GM23338 (cell line): Measurements from ENCODE around the gene ADAT1. TPM values are rescaled to one million over a fixed set of nuclear protein-coding genes. Genes with fewer than 3 reads are reported as not detected.

ENCODE experiments used
- ATAC-seq: fragments of 200-7000 bp; cut with Tn5 transposase; 3 replicates; pipeline ENCODE4 v1.9.1; 2020
- DNase-seq: peaks from one replicate; pipeline ENCODE4 v3.0.0-alpha.2; 2015; ENCODE audit warnings: low spot score
- H2AFZ ChIP-seq: fragments of 200-600 bp; sonication (generic); 2 replicates; pipeline ENCODE4 v1.8.0; 2016; ENCODE audit warnings: antibody characterized with exemption, mild to moderate bottlenecking, moderate library complexity
- H3F3A ChIP-seq: fragments of 200-600 bp; sonication (generic); replicated peaks from 2 replicates; pipeline ENCODE4 v1.8.0; 2017; ENCODE audit warnings: antibody characterized with exemption, mixed run types, low read depth
- H3K27ac ChIP-seq: fragments of 200-600 bp; sonication (generic); 2 replicates; pipeline ENCODE4 v1.6.1; 2016; ENCODE audit warnings: low read depth
- H3K27me3 ChIP-seq: fragments of 200-600 bp; sonication (generic); 2 replicates; pipeline ENCODE4 v1.8.0; 2016; ENCODE audit warnings: mild to moderate bottlenecking, mixed run types, moderate library complexity; ENCODE audit not compliant: insufficient read depth
- H3K36me3 ChIP-seq: fragments of 200-600 bp; sonication (generic); 2 replicates; pipeline ENCODE4 v1.8.0; 2016; ENCODE audit warnings: mild to moderate bottlenecking; ENCODE audit not compliant: insufficient read depth
- H3K4me1 ChIP-seq: fragments of 200-600 bp; sonication (generic); 2 replicates; pipeline ENCODE4 v1.8.0; 2016; ENCODE audit warnings: mild to moderate bottlenecking, moderate library complexity; ENCODE audit not compliant: insufficient read depth
- H3K4me2 ChIP-seq: fragments of 200-600 bp; sonication (generic); 2 replicates; pipeline ENCODE4 v1.7.1; 2017; ENCODE audit warnings: mixed run types
- H3K4me3 ChIP-seq: fragments of 200-600 bp; sonication (generic); 2 replicates; pipeline ENCODE4 v1.6.1; 2016; ENCODE audit warnings: mixed run types
- H3K79me2 ChIP-seq: fragments of 200-600 bp; sonication (generic); replicated peaks from 2 replicates; pipeline ENCODE4 v1.8.0; 2017; ENCODE audit warnings: mild to moderate bottlenecking; ENCODE audit not compliant: insufficient read depth
- H3K9me2 ChIP-seq: fragments of 200-600 bp; sonication (generic); 2 replicates; pipeline ENCODE4 v1.8.0; 2017; ENCODE audit not compliant: insufficient read depth
- H4K20me1 ChIP-seq: fragments of 200-600 bp; sonication (generic); replicated peaks from 2 replicates; pipeline ENCODE4 v1.8.0; 2017; ENCODE audit warnings: mild to moderate bottlenecking; ENCODE audit not compliant: insufficient read depth
- H3K27ac Mint-ChIP-seq: 2 replicates; pipeline ENCODE4 v1.8.0; 2020; ENCODE audit warnings: inconsistent platforms, mild to moderate bottlenecking, moderate library complexity, mixed read lengths
- H3K27me3 Mint-ChIP-seq: 3 replicates; pipeline ENCODE4 v1.8.0; 2022; ENCODE audit warnings: low read depth, mild to moderate bottlenecking, moderate library complexity, mixed read lengths, inconsistent platforms; ENCODE audit not compliant: insufficient read depth, poor library complexity
- H3K36me3 Mint-ChIP-seq: 3 replicates; pipeline ENCODE4 v1.8.0; 2021; ENCODE audit warnings: low read depth, mild to moderate bottlenecking, inconsistent platforms, moderate library complexity, mixed read lengths
- H3K4me1 Mint-ChIP-seq: 3 replicates; pipeline ENCODE4 v1.8.0; 2020; ENCODE audit warnings: mild to moderate bottlenecking, inconsistent platforms, mixed read lengths
- H3K4me3 Mint-ChIP-seq: 3 replicates; pipeline ENCODE4 v1.8.0; 2021; ENCODE audit warnings: moderate library complexity, mild to moderate bottlenecking, inconsistent platforms, mixed read lengths
- H3K9me3 Mint-ChIP-seq: 3 replicates; pipeline ENCODE4 v1.8.0; 2020; ENCODE audit warnings: moderate library complexity, mild to moderate bottlenecking, inconsistent platforms, mixed read lengths
- CREB1 ChIP-seq: fragments of 250-450 bp; sonication (Bioruptor Pico); IDR thresholded peaks from 2 replicates; pipeline ENCODE4 v1.5.0; 2020; ENCODE audit warnings: low read depth, mild to moderate bottlenecking, moderate library complexity
- EZH2 ChIP-seq: fragments of 200-600 bp; sonication (generic); IDR thresholded peaks from one replicate; pipeline ENCODE4 v1.8.0; 2017; ENCODE audit warnings: antibody characterized with exemption, mild to moderate bottlenecking, low read depth; ENCODE audit not compliant: unreplicated experiment
- EZH2phosphoT487 ChIP-seq: fragments of 200-600 bp; sonication (generic); IDR thresholded peaks from one replicate; pipeline ENCODE4 v1.8.1; 2018; ENCODE audit warnings: antibody characterized with exemption; ENCODE audit not compliant: unreplicated experiment
- JUNB ChIP-seq: IDR thresholded peaks from one replicate; pipeline ENCODE4 v1.6.1; 2016; ENCODE audit warnings: antibody characterized with exemption; ENCODE audit not compliant: unreplicated experiment
- NANOG ChIP-seq: IDR thresholded peaks from 2 replicates; pipeline ENCODE4 v1.6.1; 2016; ENCODE audit warnings: antibody characterized with exemption, borderline replicate concordance
- POLR2AphosphoS5 ChIP-seq: IDR thresholded peaks from 2 replicates; pipeline ENCODE4 v1.6.1; 2016; ENCODE audit warnings: antibody characterized with exemption, low read depth
- STAT1 ChIP-seq: IDR thresholded peaks from one replicate; pipeline ENCODE4 v1.6.1; 2016; ENCODE audit warnings: antibody characterized with exemption; ENCODE audit not compliant: unreplicated experiment
- ZNF114 ChIP-seq: fragments of 250-450 bp; sonication (Bioruptor Pico); IDR thresholded peaks from 2 replicates; pipeline ENCODE4 v1.5.0; 2020; ENCODE audit warnings: mild to moderate bottlenecking, moderate library complexity
- ZNF331 ChIP-seq: fragments of 250-450 bp; sonication (Bioruptor Pico); IDR thresholded peaks from 2 replicates; pipeline ENCODE4 v1.5.0; 2020; ENCODE audit warnings: low read depth, mild to moderate bottlenecking, moderate library complexity
- polyA plus RNA-seq: library from polyadenylated mRNA; unstranded; fragments of >200 nt; fragmentation: Nextera tagmentation; extraction: Ambion mirVana; gene quantifications from 2 replicates; pipeline ENCODE4 v1.2.1, GENCODE V29; 2016
- total RNA-seq: library from RNA; depleted of rRNA; stranded (reverse); fragments of >200 nt; shearing (Covaris generic); gene quantifications from 2 replicates; pipeline ENCODE4 v1.2.3, GENCODE V29; 2014
- TF ChIP-seq, protein P1 (sequence below): fragments of 250-450 bp; sonication (Bioruptor Pico); IDR thresholded peaks from 2 replicates; pipeline ENCODE4 v1.5.0; 2020; ENCODE audit warnings: mild to moderate bottlenecking, moderate library complexity
- TF ChIP-seq, protein P2 (sequence below): IDR thresholded peaks from 2 replicates; pipeline ENCODE4 v1.6.1; 2016; ENCODE audit warnings: antibody characterized with exemption
- TF ChIP-seq, protein P3 (sequence below): IDR thresholded peaks from one replicate; pipeline ENCODE4 v1.6.1; 2018; ENCODE audit warnings: antibody characterized with exemption; ENCODE audit not compliant: unreplicated experiment
- TF ChIP-seq, protein P4 (sequence below), 2 experiments: fragments of 200-600 bp in 1 of 2; sonication (generic) in 1 of 2; conservative IDR thresholded peaks; 2 replicates each; pipeline versions ENCODE4 v1.5.1 to v1.6.1; 2016 to 2017; ENCODE audit warnings: antibody characterized with exemption in 2 of 2, low read depth in 2 of 2, mild to moderate bottlenecking in 2 of 2, moderate library complexity in 1 of 2

ADAT1 gene
- total and polyA plus RNA-seq, 2 experiments from 2014 or later = 17.4 to 53.6 TPM

DNA sequence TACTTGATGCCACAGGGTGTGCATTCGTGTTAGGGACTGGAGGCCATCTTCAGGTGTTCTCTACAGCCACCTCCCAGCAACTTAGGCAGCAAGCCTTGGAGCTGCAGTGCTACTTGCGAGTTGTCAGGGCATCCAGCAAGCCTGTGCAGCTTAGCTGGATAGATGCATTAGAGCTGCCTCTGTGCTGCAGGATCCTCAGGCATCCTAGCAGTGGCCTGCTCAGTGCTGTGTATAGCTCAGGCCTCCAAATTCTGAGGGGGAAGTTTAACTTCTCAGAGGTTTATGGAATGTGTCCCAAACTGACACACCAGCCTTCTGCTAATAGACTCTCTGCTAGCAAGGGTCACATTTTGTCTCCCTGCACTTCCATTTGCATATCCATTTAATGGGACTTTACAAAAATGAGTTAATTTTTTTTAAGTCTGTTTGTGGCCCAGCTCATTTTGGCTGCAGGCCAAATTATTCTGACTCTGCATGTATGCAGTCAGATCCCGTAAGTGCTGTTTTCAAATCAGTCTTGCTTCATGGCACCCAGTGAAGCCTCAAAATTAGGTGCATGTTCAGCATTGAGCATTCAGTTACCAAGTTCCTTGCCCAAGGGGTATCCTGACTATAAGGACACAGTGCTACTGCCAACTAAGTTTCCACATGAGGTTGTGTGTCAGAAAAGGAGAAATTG, 50.1 kb downstream of the ADAT1 start:
- peaks cover 18% of the 10 kb centered on the region for H3K4me1 ChIP-seq
- Mint-ChIP-seq H3K4me3 (no peak overlapping the region), H3K27me3 (peaks cover 2% of the 10 kb centered on the region), H3K9me3 (no peaks in the 10 kb centered on the region), H3K4me1 (peaks cover 16% of the 10 kb centered on the region), H3K27ac (no peak overlapping the region), H3K36me3 (peaks cover 65% of the 10 kb centered on the region)
- no peak overlapping the region for H2AFZ ChIP-seq
- no peak overlapping the region for H3K27ac ChIP-seq
- TF ChIP-seq, protein P1, sequence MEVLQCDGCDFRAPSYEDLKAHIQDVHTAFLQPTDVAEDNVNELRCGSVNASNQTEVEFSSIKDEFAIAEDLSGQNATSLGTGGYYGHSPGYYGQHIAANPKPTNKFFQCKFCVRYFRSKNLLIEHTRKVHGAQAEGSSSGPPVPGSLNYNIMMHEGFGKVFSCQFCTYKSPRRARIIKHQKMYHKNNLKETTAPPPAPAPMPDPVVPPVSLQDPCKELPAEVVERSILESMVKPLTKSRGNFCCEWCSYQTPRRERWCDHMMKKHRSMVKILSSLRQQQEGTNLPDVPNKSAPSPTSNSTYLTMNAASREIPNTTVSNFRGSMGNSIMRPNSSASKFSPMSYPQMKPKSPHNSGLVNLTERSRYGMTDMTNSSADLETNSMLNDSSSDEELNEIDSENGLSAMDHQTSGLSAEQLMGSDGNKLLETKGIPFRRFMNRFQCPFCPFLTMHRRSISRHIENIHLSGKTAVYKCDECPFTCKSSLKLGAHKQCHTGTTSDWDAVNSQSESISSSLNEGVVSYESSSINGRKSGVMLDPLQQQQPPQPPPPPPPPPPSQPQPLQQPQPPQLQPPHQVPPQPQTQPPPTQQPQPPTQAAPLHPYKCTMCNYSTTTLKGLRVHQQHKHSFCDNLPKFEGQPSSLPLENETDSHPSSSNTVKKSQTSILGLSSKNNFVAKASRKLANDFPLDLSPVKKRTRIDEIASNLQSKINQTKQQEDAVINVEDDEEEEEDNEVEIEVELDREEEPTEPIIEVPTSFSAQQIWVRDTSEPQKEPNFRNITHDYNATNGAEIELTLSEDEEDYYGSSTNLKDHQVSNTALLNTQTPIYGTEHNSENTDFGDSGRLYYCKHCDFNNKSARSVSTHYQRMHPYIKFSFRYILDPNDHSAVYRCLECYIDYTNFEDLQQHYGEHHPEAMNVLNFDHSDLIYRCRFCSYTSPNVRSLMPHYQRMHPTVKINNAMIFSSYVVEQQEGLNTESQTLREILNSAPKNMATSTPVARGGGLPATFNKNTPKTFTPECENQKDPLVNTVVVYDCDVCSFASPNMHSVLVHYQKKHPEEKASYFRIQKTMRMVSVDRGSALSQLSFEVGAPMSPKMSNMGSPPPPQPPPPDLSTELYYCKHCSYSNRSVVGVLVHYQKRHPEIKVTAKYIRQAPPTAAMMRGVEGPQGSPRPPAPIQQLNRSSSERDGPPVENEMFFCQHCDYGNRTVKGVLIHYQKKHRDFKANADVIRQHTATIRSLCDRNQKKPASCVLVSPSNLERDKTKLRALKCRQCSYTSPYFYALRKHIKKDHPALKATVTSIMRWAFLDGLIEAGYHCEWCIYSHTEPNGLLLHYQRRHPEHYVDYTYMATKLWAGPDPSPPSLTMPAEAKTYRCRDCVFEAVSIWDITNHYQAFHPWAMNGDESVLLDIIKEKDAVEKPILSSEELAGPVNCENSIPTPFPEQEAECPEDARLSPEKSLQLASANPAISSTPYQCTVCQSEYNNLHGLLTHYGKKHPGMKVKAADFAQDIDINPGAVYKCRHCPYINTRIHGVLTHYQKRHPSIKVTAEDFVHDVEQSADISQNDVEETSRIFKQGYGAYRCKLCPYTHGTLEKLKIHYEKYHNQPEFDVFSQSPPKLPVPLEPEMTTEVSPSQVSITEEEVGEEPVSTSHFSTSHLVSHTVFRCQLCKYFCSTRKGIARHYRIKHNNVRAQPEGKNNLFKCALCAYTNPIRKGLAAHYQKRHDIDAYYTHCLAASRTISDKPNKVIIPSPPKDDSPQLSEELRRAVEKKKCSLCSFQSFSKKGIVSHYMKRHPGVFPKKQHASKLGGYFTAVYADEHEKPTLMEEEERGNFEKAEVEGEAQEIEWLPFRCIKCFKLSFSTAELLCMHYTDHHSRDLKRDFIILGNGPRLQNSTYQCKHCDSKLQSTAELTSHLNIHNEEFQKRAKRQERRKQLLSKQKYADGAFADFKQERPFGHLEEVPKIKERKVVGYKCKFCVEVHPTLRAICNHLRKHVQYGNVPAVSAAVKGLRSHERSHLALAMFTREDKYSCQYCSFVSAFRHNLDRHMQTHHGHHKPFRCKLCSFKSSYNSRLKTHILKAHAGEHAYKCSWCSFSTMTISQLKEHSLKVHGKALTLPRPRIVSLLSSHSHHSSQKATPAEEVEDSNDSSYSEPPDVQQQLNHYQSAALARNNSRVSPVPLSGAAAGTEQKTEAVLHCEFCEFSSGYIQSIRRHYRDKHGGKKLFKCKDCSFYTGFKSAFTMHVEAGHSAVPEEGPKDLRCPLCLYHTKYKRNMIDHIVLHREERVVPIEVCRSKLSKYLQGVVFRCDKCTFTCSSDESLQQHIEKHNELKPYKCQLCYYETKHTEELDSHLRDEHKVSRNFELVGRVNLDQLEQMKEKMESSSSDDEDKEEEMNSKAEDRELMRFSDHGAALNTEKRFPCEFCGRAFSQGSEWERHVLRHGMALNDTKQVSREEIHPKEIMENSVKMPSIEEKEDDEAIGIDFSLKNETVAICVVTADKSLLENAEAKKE (CRISPR knock-in tag) = no peak
- TF ChIP-seq CREB1 (CRISPR knock-in tag) = no peak
- TF ChIP-seq, protein P2, sequence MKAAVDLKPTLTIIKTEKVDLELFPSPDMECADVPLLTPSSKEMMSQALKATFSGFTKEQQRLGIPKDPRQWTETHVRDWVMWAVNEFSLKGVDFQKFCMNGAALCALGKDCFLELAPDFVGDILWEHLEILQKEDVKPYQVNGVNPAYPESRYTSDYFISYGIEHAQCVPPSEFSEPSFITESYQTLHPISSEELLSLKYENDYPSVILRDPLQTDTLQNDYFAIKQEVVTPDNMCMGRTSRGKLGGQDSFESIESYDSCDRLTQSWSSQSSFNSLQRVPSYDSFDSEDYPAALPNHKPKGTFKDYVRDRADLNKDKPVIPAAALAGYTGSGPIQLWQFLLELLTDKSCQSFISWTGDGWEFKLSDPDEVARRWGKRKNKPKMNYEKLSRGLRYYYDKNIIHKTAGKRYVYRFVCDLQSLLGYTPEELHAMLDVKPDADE = no peak
- no peak for TF ChIP-seq EZH2phosphoT487
- TF ChIP-seq, protein P3, sequence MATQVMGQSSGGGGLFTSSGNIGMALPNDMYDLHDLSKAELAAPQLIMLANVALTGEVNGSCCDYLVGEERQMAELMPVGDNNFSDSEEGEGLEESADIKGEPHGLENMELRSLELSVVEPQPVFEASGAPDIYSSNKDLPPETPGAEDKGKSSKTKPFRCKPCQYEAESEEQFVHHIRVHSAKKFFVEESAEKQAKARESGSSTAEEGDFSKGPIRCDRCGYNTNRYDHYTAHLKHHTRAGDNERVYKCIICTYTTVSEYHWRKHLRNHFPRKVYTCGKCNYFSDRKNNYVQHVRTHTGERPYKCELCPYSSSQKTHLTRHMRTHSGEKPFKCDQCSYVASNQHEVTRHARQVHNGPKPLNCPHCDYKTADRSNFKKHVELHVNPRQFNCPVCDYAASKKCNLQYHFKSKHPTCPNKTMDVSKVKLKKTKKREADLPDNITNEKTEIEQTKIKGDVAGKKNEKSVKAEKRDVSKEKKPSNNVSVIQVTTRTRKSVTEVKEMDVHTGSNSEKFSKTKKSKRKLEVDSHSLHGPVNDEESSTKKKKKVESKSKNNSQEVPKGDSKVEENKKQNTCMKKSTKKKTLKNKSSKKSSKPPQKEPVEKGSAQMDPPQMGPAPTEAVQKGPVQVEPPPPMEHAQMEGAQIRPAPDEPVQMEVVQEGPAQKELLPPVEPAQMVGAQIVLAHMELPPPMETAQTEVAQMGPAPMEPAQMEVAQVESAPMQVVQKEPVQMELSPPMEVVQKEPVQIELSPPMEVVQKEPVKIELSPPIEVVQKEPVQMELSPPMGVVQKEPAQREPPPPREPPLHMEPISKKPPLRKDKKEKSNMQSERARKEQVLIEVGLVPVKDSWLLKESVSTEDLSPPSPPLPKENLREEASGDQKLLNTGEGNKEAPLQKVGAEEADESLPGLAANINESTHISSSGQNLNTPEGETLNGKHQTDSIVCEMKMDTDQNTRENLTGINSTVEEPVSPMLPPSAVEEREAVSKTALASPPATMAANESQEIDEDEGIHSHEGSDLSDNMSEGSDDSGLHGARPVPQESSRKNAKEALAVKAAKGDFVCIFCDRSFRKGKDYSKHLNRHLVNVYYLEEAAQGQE = no peak
- TF ChIP-seq NANOG = no peak
- no peak for TF ChIP-seq STAT1
- TF ChIP-seq, protein P4, sequence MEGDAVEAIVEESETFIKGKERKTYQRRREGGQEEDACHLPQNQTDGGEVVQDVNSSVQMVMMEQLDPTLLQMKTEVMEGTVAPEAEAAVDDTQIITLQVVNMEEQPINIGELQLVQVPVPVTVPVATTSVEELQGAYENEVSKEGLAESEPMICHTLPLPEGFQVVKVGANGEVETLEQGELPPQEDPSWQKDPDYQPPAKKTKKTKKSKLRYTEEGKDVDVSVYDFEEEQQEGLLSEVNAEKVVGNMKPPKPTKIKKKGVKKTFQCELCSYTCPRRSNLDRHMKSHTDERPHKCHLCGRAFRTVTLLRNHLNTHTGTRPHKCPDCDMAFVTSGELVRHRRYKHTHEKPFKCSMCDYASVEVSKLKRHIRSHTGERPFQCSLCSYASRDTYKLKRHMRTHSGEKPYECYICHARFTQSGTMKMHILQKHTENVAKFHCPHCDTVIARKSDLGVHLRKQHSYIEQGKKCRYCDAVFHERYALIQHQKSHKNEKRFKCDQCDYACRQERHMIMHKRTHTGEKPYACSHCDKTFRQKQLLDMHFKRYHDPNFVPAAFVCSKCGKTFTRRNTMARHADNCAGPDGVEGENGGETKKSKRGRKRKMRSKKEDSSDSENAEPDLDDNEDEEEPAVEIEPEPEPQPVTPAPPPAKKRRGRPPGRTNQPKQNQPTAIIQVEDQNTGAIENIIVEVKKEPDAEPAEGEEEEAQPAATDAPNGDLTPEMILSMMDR (conservative IDR thresholded peaks at IDR 0.05; ENCODE audit: low read depth in 2 of 2) = no peak
- TF ChIP-seq ZNF331 (CRISPR knock-in tag) = no peak
- TF ChIP-seq ZNF114 (CRISPR knock-in tag) = no peak
- no peak for TF ChIP-seq EZH2
- no peak for TF ChIP-seq POLR2AphosphoS5
- no peak for TF ChIP-seq JUNB
- H3K4me2 ChIP-seq = no peak overlapping the region
- H3K4me3 ChIP-seq = no peak overlapping the region
- H4K20me1 ChIP-seq = peaks cover 26% of the 10 kb centered on the region
- ATAC-seq (no peak), DNase-seq (no peak)
- H3K36me3 ChIP-seq = peaks cover 29% of the 10 kb centered on the region
- H3K9me2 ChIP-seq = no peaks in the 10 kb centered on the region
- peaks cover 5% of the 10 kb centered on the region; the same call in 1 of the 2 replicates for H3K79me2 ChIP-seq
- H3K27me3 ChIP-seq = no peaks in the 10 kb centered on the region
- 0 out of 2 replicates have a peak, but pooled peaks cover 3% of the 10 kb centered on the region for H3F3A ChIP-seq
